ELF-1 (cell line): ENCODE data around the gene TMEM109.
"Not testable (repeated sequence)": the region's sequence is repeated elsewhere in the genome, so short reads cannot be mapped to it uniquely, and the experiment has no call there.

Experiments used
- DNase-seq: peaks from one replicate; pipeline ENCODE4 v3.0.0-alpha.2; 2016; ENCODE audit warnings: low read depth, low spot score

The TMEM109 gene

GRCh38 chr11:60878245-60879101 lies 35.5 kb upstream of the TMEM109 start:
- no peak for DNase-seq

GRCh38 chr11:60879104-60879503 lies 34.9 kb upstream of the TMEM109 start:
- DNase-seq = no peak

GRCh38 chr11:60879971-60880588 lies 33.9 kb upstream of the TMEM109 start:
- DNase-seq = no peak

GRCh38 chr11:60880643-60881282 lies 33.2 kb upstream of the TMEM109 start:
- no peak for DNase-seq

DNA sequence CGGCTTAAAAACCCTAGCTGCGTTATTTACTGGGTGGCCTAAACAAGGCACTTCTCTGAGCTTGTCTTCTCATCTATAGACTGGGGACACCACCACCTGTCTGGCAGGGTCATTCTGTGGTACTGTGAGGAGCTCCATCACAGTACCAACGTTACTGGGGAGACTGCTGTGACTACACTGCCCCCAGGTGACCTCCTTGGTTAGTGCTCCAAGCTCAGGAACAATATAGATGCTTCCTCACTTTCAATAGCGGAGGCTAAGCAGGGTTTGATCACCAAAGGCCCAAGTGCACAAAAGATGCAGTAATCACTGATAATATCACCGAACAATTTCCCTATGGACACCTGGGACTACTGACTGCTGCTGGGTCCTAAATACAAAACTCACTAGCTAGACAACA lies 26.4 kb upstream of the TMEM109 start:
- DNase-seq = peak; percentile 58

DNA sequence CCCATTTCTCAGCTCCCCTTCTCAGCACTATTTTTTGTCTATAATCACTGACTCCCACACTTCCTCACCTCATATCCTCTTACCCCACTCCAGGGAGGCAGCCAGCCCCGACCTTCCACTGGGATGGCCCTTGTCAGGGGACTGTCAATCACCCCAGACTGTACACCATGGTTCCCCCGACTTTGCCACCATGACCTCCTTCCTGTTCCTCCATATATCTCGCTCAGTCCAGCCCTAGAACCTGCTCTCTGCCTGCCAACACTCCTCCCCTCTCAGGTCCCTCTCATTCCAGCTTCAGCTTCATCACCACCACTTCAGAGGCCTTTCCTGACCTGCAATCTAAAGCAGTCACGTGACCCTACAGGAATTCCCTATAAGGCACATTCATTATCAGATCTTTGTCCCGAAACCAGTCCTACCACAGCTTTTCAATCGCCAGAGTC lies 24.1 kb upstream of the TMEM109 start:
- peak; percentile 51 for DNase-seq

- no peak for DNase-seq
These were observed 23.3 kb upstream of the TMEM109 start for GRCh38 chr11:60890696-60891095.

DNA sequence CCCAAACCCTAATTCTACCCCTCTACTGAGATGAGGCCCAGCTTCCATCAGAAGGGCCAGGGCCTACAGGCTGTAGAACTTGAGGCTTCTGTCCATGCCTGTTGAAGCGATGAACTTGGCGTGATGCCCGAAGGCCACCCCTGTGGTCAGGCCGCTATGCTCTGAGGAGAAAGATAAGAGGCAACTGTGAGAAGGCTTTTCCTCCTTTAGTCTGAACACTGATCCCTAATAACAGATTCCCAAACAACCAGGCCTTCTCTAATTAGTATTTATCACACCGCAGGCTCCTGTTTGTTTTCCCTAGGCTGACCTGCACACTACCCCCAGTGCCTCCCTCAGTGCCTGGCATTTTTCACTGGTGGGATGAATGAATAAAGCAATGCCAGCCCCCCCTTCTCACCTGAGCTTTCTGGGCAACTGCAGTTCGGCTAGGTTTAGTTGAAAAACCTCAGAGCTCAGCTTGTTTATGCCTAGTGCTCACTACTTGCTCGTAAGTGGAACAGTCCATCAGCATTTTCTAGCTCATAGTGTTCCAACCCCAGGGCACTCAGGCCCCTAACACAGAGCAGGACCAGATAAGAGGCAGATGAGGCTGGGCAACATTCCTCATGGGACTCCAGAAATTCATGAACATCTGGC lies 22.7 kb upstream of the TMEM109 start:
- no peak for DNase-seq

DNA sequence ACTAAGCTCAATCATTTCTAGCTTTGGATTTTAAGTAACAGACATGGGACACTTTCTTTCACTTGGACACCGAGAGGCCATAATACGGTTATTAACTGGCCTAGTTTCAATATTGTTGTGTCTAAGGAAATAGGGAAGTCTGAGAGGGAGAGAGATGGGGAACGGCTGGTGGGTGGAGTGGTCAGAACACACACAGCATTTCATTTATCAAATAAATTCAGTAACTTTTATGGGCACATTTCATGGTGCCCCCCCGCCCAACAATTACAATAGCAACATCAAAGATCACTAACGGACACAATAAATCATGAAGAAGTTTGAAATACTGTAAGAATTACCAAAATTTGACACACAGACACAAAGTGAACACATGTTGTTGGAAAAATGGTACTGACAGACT lies 18.3 kb upstream of the TMEM109 start:
- DNase-seq = no peak

- no peak for DNase-seq
These were observed 16.5 kb upstream of the TMEM109 start for GRCh38 chr11:60897496-60897895.

- peak; percentile 80 for DNase-seq
These were observed 14.7 kb upstream of the TMEM109 start for GRCh38 chr11:60899046-60899936.

DNA sequence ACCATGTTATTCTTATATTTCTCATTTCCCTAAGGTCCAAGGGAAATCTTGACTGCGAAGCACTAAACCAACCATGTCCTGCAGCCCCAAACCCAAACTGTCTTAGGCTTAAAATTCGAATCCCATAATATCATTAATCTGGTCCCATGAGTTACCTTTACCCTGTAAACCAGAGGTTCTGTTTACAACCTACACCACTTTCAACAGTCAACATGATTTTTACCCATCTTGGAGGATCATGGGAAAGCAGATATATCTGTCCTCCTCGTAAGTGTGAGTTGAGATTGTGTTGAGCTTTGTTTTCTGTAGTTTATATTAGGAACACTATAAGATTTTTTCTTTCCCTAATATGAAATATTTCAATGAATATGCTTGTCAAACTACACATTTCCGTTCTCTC lies 14.0 kb upstream of the TMEM109 start:
- no peak for DNase-seq

DNA sequence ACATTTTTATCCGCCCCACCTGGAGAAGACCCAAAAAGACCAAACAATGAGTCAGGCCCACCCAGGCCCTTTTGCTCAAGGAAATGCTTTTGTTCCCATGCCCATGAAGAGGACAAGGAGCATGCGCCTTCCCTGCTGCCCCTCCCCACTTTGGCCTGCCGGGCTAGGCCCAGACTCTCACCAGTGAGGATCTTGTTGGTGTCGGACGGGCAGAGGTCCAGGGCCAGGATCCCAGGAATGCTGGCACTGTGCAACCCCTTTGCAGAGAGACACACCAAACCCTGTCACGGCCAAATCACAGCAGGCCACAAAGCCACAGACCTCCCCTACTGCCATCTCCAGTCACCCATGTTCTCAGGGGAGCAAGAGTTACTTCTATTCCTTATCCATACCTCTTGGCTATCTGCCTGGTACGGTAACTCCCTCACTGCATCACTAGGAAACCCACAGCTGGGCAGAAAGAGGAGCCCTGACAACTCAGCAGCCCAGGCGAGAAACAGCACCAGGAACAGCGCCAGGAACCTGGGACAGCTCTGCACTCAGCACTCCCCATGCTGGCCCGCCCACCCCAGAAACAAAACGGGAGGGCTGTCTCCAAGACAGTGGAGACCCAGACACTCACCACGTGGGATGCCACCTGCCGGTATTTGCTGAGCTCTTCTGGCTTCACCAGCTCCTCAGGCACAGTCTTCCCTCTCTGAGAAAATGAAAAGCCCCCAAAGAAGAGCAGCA lies 13.1 kb upstream of the TMEM109 start:
- DNase-seq = no peak

DNA sequence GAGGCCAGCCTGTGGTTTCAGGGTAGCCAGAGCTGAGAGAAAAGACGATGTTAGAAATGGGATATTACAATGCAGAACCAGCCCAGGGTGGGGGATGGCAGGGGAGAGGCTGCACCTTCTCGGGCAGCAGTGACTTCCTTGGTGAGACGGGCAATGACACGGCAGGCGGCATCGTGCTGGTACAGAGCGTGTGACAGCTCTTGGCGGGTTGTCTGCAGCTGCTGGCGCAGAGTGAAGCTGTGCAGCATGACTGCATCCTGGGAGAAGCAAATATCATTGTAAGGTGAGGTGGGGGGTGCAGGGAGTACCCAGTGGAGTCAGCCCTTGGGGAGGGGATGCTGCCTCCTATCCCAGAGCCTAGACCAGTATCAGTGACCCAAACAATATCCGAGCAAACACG lies 11.3 kb upstream of the TMEM109 start:
- no peak for DNase-seq

DNA sequence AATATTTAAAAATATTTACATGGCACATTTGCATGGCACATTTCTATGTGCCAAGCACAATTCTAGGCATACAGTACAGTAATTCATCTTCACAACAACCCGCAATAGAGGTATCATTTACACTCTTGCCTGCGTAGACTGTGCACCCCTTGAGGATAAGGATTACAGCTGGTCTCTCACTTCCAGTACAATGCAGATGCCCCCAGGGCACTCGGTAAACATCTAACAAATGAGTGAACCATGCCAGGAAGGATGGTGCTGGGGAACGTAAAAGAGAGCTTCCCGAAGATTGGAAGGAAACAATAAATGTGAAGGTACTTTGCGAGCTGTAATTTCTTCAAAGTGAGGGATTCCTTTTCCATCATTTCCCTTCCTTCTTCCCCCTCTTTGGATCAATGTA lies 8.9 kb upstream of the TMEM109 start:
- DNase-seq = no peak

DNA sequence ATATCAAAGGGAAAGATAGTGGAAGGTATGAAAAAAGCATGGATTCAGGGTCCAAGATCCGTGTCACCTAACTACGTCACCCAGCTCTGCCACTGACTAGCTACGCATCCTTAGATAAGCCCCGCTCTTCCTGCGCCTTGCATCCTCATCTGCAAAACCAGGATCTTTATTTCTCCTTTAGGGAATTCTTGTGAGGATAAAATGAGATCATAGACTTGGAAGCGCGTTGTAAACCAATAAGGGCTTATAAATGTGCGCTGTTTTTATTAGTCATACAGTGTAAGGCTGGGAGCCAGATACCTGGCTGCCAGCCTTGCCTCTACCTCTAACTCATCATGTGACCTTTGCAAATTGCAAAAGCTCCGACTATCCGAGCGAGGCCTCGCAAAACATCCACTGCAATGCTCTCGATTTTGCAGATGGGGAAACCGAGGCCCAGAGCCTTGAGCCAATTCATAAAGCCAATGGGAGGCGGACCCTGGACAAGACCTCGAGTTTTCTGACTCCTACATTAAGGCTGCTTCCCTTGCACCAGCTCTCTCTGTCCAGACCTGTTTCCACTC lies 8.3 kb upstream of the TMEM109 start:
- no peak for DNase-seq

DNA sequence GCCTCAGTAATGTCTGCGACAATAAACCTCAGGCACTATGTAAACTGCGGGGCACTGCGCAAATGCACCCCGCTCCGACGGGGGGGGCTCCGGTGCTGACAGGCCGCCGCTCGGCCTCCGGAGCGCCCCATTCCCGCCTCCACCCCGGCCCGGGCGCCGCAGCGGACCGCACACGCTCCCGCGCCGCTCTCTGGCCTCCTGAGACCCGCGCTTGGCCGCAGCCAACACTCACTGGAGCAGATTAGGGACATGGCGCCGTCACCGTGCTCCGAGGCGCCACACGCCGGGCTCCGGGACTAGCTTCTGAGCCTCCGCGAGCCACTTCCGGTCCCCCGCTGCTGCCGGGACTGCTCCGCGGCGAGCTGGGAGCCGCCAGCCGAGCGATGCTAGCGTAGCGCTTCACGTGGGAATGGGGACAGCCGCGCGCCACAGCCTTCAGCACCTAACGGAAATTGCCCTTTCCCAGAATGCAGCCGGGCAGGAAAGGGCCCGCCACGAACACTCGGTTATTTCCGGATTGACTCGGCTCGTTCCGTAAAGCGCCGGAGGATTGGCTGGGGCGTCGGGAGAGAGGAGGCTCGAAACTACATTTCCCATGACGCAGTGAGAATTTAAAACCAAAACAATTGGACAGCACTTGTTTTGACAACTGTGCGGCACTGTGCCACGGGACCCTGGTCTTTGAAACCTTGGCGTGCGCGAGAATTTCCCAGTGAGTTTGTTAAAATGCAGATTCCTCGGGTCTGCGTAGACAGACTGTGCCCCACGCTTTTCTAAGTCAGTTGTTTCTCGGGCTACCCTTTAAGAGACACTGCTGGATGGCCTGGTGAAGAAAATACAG lies 7.6 kb upstream of the TMEM109 start, which contains the start of gene PRPF19:
PRPF19 (minus strand) TSS at position 454 of the 841 bp plus-strand sequence; CDS start at position 251, 203 bp downstream.
- peak; percentile 99 for DNase-seq

- no peak for DNase-seq
These were observed 5.2 kb upstream of the TMEM109 start for GRCh38 chr11:60908803-60909202.

DNA sequence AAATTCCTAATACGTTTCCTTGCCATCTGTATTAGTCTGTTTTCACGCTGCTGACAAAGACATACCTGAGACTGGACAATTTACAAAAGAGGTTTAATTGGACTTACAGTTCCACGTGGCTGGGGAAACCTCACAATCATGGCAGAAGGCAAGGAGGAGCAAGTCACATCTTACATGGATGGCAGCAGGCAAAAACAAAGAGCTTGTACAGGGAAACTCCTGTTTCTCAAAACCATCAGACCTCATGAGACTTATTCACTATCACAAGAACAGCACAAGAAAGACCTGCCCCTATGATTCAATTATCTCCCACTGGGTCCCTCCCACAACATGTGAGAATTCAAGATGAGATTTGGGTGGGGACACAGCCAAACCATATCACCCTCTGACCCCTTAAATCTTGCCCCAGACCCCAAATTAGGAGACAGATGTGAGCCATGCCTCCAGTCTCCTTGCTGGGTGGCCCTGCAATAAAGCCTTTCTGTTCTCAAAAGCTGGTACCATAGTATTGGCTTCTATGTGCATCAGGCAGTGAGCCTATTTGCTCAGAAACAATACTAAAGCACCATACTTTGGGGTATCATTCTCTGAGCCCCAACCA lies 4.2 kb upstream of the TMEM109 start:
- not testable (repeated sequence) for DNase-seq
